Measurements from ENCODE around the gene CNTNAP1. TPM values are rescaled to one million over a fixed set of nuclear protein-coding genes. Genes with fewer than 3 reads are reported as not detected.
"Not testable (repeated sequence)": the region's sequence is repeated elsewhere in the genome, so short reads cannot be mapped to it uniquely, and the experiment has no call there.

The CNTNAP1 gene
- total RNA-seq, 1 donor: 19.2 TPM

DNA sequence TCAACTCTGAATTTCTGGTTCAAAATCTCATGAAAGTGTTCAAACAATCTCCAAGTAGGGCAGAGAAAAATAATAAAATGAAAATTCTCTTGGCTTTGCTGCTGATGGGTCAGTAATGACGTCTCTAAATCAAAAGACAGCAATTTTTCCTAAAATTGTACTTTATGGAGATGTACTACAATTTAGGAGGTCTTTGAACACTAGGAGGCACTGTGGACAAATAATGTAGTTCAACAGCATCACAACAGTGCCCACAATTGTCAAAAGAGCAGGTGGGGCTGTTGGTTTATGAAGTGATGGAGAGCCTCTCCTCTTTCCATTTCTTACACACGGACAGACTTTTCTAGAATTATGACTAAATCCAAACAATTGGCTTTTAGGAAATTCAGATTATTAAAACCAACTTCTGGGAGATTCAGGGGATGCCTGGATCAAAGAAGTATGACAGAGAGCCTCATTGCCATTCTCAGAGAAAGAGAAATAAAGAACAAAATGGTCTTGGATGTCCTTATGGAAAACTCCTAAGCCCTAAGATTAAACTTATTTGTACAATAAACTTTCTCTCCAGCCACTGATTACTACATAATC, 38.8 kb downstream of the CNTNAP1 start:
- Histone ChIP-seq H3K4me3 (ENCODE audit: insufficient read depth, low read length) (no peak overlapping the region), H4K20me1 (ENCODE audit: insufficient read depth, low read length) (peaks cover 4% of the 10 kb centered on the region), H3K4me2 (ENCODE audit: insufficient read depth, low read length) (no peak overlapping the region), H3K27me3 (ENCODE audit: insufficient read depth, low read length) (no peaks in the 10 kb centered on the region), H3K9me3 (ENCODE audit: low read depth, low read length) (no peaks in the 10 kb centered on the region), H2AFZ (ENCODE audit: low read length) (no peak overlapping the region), H3K27ac (ENCODE audit: low read depth, low read length) (no peak overlapping the region), H3K79me2 (ENCODE audit: insufficient read depth, low read length) (no peaks in the 10 kb centered on the region), H3K4me1 (ENCODE audit: insufficient read depth, low read length) (no peaks in the 10 kb centered on the region), H3K36me3 (ENCODE audit: insufficient read depth, low read length) (peaks cover 69% of the 10 kb centered on the region)
- TF ChIP-seq CTCF (IDR thresholded peaks at IDR 0.05; ENCODE audit: extremely low read depth, low read depth, low read length): peak; percentile 74
- DNase-seq (ENCODE audit: insufficient read length, low spot score, missing footprints): peak; percentile 88

GRCh38 chr17:42723636-42724035, 41.3 kb downstream of the CNTNAP1 start:
- Histone ChIP-seq H3K36me3 (ENCODE audit: insufficient read depth, low read length) (peaks cover 55% of the 10 kb centered on the region), H3K4me1 (ENCODE audit: insufficient read depth, low read length) (no peaks in the 10 kb centered on the region), H2AFZ (ENCODE audit: low read length) (no peak overlapping the region), H3K4me2 (ENCODE audit: insufficient read depth, low read length) (no peak overlapping the region), H4K20me1 (ENCODE audit: insufficient read depth, low read length) (peaks cover 4% of the 10 kb centered on the region), H3K4me3 (ENCODE audit: insufficient read depth, low read length) (no peak overlapping the region), H3K9me3 (ENCODE audit: low read depth, low read length) (no peaks in the 10 kb centered on the region), H3K27me3 (ENCODE audit: insufficient read depth, low read length) (no peaks in the 10 kb centered on the region), H3K79me2 (ENCODE audit: insufficient read depth, low read length) (no peaks in the 10 kb centered on the region), H3K27ac (ENCODE audit: low read depth, low read length) (no peak overlapping the region)
- TF ChIP-seq CTCF (IDR thresholded peaks at IDR 0.05; ENCODE audit: extremely low read depth, low read depth, low read length): no peak
- DNase-seq (ENCODE audit: insufficient read length, low spot score, missing footprints): no peak

DNA sequence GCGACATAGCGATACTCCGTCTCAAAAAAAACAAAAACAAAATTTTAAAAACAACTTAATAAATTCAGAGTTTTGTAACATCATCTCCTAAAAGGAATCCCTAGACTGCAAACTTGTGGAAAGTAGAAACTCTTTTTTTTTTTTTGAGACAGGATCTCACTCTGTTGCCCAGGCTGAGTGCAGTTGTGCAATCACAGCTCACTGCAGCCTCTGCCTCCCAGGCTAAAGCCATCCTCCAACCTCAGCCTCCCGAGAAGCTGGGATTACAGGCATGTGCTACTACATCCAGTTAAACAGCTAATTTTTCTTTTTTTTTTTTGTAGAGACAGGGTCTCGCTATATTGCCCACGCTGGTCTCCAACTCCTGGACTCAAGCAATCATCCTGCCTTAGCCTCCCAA, 42.8 kb downstream of the CNTNAP1 start:
- Histone ChIP-seq H3K4me3 (ENCODE audit: insufficient read depth, low read length) (no peak overlapping the region), H3K4me2 (ENCODE audit: insufficient read depth, low read length) (no peak overlapping the region), H3K4me1 (ENCODE audit: insufficient read depth, low read length) (no peaks in the 10 kb centered on the region), H3K27me3 (ENCODE audit: insufficient read depth, low read length) (no peaks in the 10 kb centered on the region), H3K36me3 (ENCODE audit: insufficient read depth, low read length) (peaks cover 40% of the 10 kb centered on the region), H2AFZ (ENCODE audit: low read length) (no peak overlapping the region), H3K27ac (ENCODE audit: low read depth, low read length) (no peak overlapping the region), H4K20me1 (ENCODE audit: insufficient read depth, low read length) (peaks cover 4% of the 10 kb centered on the region), H3K79me2 (ENCODE audit: insufficient read depth, low read length) (no peaks in the 10 kb centered on the region), H3K9me3 (ENCODE audit: low read depth, low read length) (no peaks in the 10 kb centered on the region)
- no peak for TF ChIP-seq CTCF (IDR thresholded peaks at IDR 0.05; ENCODE audit: extremely low read depth, low read depth, low read length)
- no peak for DNase-seq (ENCODE audit: insufficient read length, low spot score, missing footprints)

DNA sequence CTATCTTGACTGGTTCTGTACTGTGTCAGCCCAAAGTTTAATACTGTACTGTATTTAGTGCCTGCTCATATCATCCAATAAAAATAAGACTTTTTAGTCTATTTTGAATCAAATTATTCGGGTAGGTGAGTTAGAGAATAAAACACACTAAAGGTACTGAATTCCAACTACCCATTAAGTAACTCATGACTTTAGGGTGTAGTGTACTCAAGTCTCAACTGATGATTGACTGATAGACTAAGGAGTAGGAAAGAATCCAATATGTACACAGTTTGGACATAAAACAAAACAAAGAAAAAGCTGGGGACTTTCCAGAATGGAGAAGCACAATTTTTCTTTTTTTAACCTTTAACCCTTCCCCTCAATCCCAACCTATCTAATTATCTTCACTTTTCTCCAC, 58.4 kb downstream of the CNTNAP1 start:
- peaks cover 13% of the 10 kb centered on the region for H3K4me1 ChIP-seq (ENCODE audit: insufficient read depth, low read length)
- no peak overlapping the region for H3K4me3 ChIP-seq (ENCODE audit: insufficient read depth, low read length)
- H3K4me2 ChIP-seq (ENCODE audit: insufficient read depth, low read length): no peak overlapping the region
- no peak for TF ChIP-seq CTCF (IDR thresholded peaks at IDR 0.05; ENCODE audit: extremely low read depth, low read depth, low read length)
- H4K20me1 ChIP-seq (ENCODE audit: insufficient read depth, low read length): peaks cover 2% of the 10 kb centered on the region
- H3K9me3 ChIP-seq (ENCODE audit: low read depth, low read length): no peaks in the 10 kb centered on the region
- peaks cover 54% of the 10 kb centered on the region for H3K79me2 ChIP-seq (ENCODE audit: insufficient read depth, low read length)
- no peaks in the 10 kb centered on the region for H3K36me3 ChIP-seq (ENCODE audit: insufficient read depth, low read length)
- peak; percentile 21 for DNase-seq (ENCODE audit: insufficient read length, low spot score, missing footprints)
- H3K27ac ChIP-seq (ENCODE audit: low read depth, low read length): no peak overlapping the region
- H3K27me3 ChIP-seq (ENCODE audit: insufficient read depth, low read length): peaks cover 3% of the 10 kb centered on the region
- no peak overlapping the region for H2AFZ ChIP-seq (ENCODE audit: low read length)

DNA sequence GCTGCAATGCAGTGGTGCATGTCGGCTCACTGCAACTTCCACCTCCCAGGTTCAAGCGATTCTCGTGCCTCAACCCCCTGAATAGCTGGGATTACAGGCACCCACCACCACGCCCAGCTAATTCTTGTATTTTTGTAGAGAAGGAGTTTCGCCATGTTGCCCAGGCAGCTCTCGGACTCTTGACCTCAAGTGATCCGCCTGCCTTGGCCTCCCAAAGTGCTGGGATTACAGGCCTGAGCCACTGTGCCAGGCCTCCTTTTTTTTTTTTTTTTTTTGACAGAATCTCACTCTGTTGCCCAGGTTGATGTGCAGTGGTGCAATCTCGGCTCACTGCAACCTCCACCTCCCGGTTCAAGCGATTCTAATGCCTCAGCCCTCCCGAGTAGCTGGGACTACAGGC, 60.6 kb downstream of the CNTNAP1 start:
- H3K9me3 ChIP-seq (ENCODE audit: low read depth, low read length); H2AFZ ChIP-seq (ENCODE audit: low read length); H4K20me1 ChIP-seq (ENCODE audit: insufficient read depth, low read length); H3K27me3 ChIP-seq (ENCODE audit: insufficient read depth, low read length); H3K36me3 ChIP-seq (ENCODE audit: insufficient read depth, low read length); DNase-seq (ENCODE audit: insufficient read length, low spot score, missing footprints); H3K27ac ChIP-seq (ENCODE audit: low read depth, low read length); H3K4me2 ChIP-seq (ENCODE audit: insufficient read depth, low read length); H3K4me3 ChIP-seq (ENCODE audit: insufficient read depth, low read length): not testable (repeated sequence)
- peaks cover 45% of the 10 kb centered on the region for H3K79me2 ChIP-seq (ENCODE audit: insufficient read depth, low read length)
- peaks cover 13% of the 10 kb centered on the region for H3K4me1 ChIP-seq (ENCODE audit: insufficient read depth, low read length)

All from osteoblast (primary cell).